Astrocyte (in vitro differentiated cells and primary cell): ENCODE measurements around the gene RPH3AL. TPM values are rescaled to one million over a fixed set of nuclear protein-coding genes. Genes with fewer than 3 reads are reported as not detected.

Source experiments
- DNase-seq: peaks from one replicate; pipeline ENCODE4 v3.0.0-alpha.2; 2010; ENCODE audit warnings: low read depth
- FAIRE-seq: peaks from 2 replicates; lab custom pipeline; 2011; peaks lifted over from hg19 to GRCh38; lab: Jason Lieb, UNC
- H2AFZ ChIP-seq: 2 replicates; pipeline ENCODE4 v1.6.0; 2012; ENCODE audit warnings: low read depth, low read length, inconsistent platforms
- H3K27ac ChIP-seq: 2 replicates; pipeline ENCODE4 v1.5.1; 2011; ENCODE audit warnings: low read depth, low read length, inconsistent platforms
- H3K27me3 ChIP-seq: 2 replicates; pipeline ENCODE4 v1.6.0; 2011; ENCODE audit warnings: low read length, inconsistent platforms; ENCODE audit not compliant: insufficient read depth
- H3K36me3 ChIP-seq: 2 replicates; pipeline ENCODE4 v1.5.1; 2011; ENCODE audit warnings: low read length, inconsistent platforms; ENCODE audit not compliant: insufficient read depth
- H3K4me1 ChIP-seq: 2 replicates; pipeline ENCODE4 v1.5.1; 2011; ENCODE audit warnings: low read length, inconsistent platforms; ENCODE audit not compliant: insufficient read depth
- H3K4me2 ChIP-seq: 2 replicates; pipeline ENCODE4 v1.6.0; 2012; ENCODE audit warnings: low read length, inconsistent platforms
- H3K4me3 ChIP-seq: 2 replicates; pipeline ENCODE4 v1.5.1; 2011; ENCODE audit warnings: low read depth, mild to moderate bottlenecking, low read length, inconsistent platforms; ENCODE audit not compliant: insufficient read depth
- H3K79me2 ChIP-seq: 2 replicates; pipeline ENCODE4 v1.6.0; 2012; ENCODE audit warnings: mild to moderate bottlenecking, low read length, inconsistent platforms; ENCODE audit not compliant: insufficient read depth
- H3K9ac ChIP-seq: 2 replicates; pipeline ENCODE4 v1.6.0; 2012; ENCODE audit warnings: mild to moderate bottlenecking, low read length, inconsistent platforms
- H3K9me3 ChIP-seq: 2 replicates; pipeline ENCODE4 v1.5.1; 2012; ENCODE audit warnings: low read depth, mild to moderate bottlenecking, low read length, inconsistent platforms; ENCODE audit not compliant: insufficient read depth
- H4K20me1 ChIP-seq: 2 replicates; pipeline ENCODE4 v1.6.0; 2012; ENCODE audit warnings: low read length, inconsistent platforms; ENCODE audit not compliant: insufficient read depth
- H3K27ac Mint-ChIP-seq: one replicate; pipeline ENCODE4 v1.8.0; 2021; ENCODE audit warnings: mild to moderate bottlenecking, mixed read lengths; ENCODE audit not compliant: unreplicated experiment
- H3K27me3 Mint-ChIP-seq: one replicate; pipeline ENCODE4 v1.8.0; 2021; ENCODE audit warnings: low read depth, mixed read lengths; ENCODE audit not compliant: unreplicated experiment
- H3K36me3 Mint-ChIP-seq: one replicate; pipeline ENCODE4 v1.8.0; 2021; ENCODE audit warnings: low read depth, mixed read lengths; ENCODE audit not compliant: unreplicated experiment
- H3K4me1 Mint-ChIP-seq: one replicate; pipeline ENCODE4 v1.8.0; 2021; ENCODE audit warnings: low read depth, mixed read lengths; ENCODE audit not compliant: unreplicated experiment
- H3K4me3 Mint-ChIP-seq: one replicate; pipeline ENCODE4 v1.8.0; 2021; ENCODE audit warnings: mild to moderate bottlenecking, moderate library complexity, mixed read lengths; ENCODE audit not compliant: unreplicated experiment
- H3K9me3 Mint-ChIP-seq: one replicate; pipeline ENCODE4 v1.8.0; 2021; ENCODE audit warnings: mild to moderate bottlenecking, mixed read lengths; ENCODE audit not compliant: unreplicated experiment
- CTCF ChIP-seq: IDR thresholded peaks from 2 replicates; pipeline ENCODE4 v1.5.1; 2011; ENCODE audit warnings: low read depth, mild to moderate bottlenecking, inconsistent platforms, low read length, moderate library complexity; ENCODE audit not compliant: insufficient read depth
- EZH2 ChIP-seq: IDR thresholded peaks from 2 replicates; pipeline ENCODE4 v1.6.1; 2012; ENCODE audit warnings: mild to moderate bottlenecking, low read length, inconsistent platforms; ENCODE audit not compliant: insufficient read depth
- total RNA-seq: library from RNA; stranded (reverse); gene quantifications from 2 replicates; pipeline ENCODE4 v1.2.1, GENCODE V29; 2021

Gene RPH3AL
- total RNA-seq, 1 donor from 2014 or later: 3.7 TPM

DNA sequence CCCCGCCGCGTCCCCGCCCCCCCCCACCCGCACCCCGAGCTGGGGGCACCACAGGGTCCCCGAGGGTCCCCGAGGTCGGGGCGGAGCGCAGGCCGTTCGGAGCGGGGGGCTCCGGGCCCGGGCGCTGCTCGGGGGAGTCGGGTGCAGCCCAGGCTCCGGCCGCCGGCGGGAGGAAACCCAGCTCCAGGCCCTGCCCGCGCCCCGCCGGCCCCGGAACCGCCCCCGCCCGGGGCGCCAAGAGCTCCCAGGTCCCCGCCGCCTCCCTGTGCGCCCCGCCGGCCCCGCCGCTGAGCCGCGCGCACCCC is 33.2 kb upstream of the RPH3AL start:
- no peak for FAIRE-seq
- TF ChIP-seq CTCF (no peak), EZH2 (no peak)
- Histone ChIP-seq H3K9ac (no peak overlapping the region), H3K9me3 (no peaks in the 10 kb centered on the region), H3K4me1 (peaks cover 8% of the 10 kb centered on the region), H3K79me2 (no peaks in the 10 kb centered on the region), H3K27me3 (peaks cover 16% of the 10 kb centered on the region), H3K27ac (no peak overlapping the region), H2AFZ (no peak overlapping the region), H3K4me2 (peak overlapping the region; percentile 54), H3K36me3 (no peaks in the 10 kb centered on the region), H4K20me1 (peaks cover 9% of the 10 kb centered on the region), H3K4me3 (no peak overlapping the region)
- Mint-ChIP-seq H3K4me1 (peaks cover 15% of the 10 kb centered on the region), H3K9me3 (peaks cover 6% of the 10 kb centered on the region), H3K4me3 (no peak overlapping the region), H3K27me3 (peaks cover 36% of the 10 kb centered on the region), H3K36me3 (no peaks in the 10 kb centered on the region), H3K27ac (no peak overlapping the region)
- no peak for DNase-seq

DNA sequence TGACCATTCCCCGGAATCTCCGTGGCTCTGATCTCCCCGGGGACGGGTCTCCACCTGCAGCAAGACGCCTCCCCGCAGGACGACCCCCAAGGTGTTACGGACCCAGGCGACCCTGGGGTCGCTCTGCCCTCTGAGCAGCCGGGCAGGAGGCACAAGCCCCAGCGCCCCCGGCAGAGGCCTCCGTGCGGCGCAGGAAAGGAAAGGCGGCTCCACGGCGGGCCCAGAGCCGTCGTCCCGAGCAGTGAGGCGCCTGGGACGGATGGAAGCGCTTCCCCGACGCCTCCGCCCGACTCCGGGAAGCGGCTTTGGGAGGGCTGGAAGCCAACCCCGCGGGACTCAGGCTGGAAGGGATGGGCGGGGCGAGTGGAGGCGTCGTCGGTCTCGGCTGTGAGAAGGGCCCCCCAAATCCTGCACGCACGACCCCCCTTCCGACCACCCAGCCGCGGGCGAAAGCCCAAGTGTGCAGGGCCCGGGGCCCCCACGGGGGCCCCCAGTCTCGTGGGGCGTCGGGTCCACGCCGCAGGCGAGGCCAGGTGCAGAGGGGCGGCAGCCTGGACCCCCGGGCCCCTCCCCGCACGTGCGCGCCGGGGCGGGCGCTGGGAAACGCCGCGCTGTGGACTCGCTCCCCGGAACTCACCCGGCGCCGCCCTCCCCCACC is 32.7 kb upstream of the RPH3AL start:
- H3K9ac ChIP-seq: no peak overlapping the region
- H3K27me3 ChIP-seq: peaks cover 16% of the 10 kb centered on the region
- H3K79me2 ChIP-seq: no peaks in the 10 kb centered on the region
- peak overlapping the region; percentile 34 for H3K4me3 Mint-ChIP-seq
- peaks cover 6% of the 10 kb centered on the region for H3K9me3 Mint-ChIP-seq
- H3K4me3 ChIP-seq: peak overlapping the region; percentile 17
- H3K4me2 ChIP-seq: peak overlapping the region; percentile 74
- H4K20me1 ChIP-seq: peaks cover 9% of the 10 kb centered on the region
- no peak overlapping the region for H3K27ac Mint-ChIP-seq
- TF ChIP-seq EZH2: peak; percentile 57
- TF ChIP-seq CTCF: no peak
- FAIRE-seq: no peak
- H3K4me1 Mint-ChIP-seq: peaks cover 15% of the 10 kb centered on the region
- H3K4me1 ChIP-seq: peaks cover 8% of the 10 kb centered on the region
- no peaks in the 10 kb centered on the region for H3K36me3 ChIP-seq
- no peak overlapping the region for H3K27ac ChIP-seq
- H3K27me3 Mint-ChIP-seq: peaks cover 36% of the 10 kb centered on the region
- H3K36me3 Mint-ChIP-seq: no peaks in the 10 kb centered on the region
- H3K9me3 ChIP-seq: no peaks in the 10 kb centered on the region
- H2AFZ ChIP-seq: peak overlapping the region; percentile 52
- DNase-seq: no peak

- Histone ChIP-seq H3K4me1 (peaks cover 8% of the 10 kb centered on the region), H3K36me3 (no peaks in the 10 kb centered on the region), H3K79me2 (no peaks in the 10 kb centered on the region), H3K4me3 (no peak overlapping the region), H3K9me3 (no peaks in the 10 kb centered on the region), H3K4me2 (peak overlapping the region; percentile 74), H3K9ac (no peak overlapping the region), H3K27me3 (peaks cover 16% of the 10 kb centered on the region), H3K27ac (no peak overlapping the region), H2AFZ (no peak overlapping the region), H4K20me1 (peaks cover 9% of the 10 kb centered on the region)
- no peak for DNase-seq
- Mint-ChIP-seq H3K4me1 (peaks cover 15% of the 10 kb centered on the region), H3K36me3 (no peaks in the 10 kb centered on the region), H3K9me3 (peaks cover 6% of the 10 kb centered on the region), H3K27me3 (peaks cover 35% of the 10 kb centered on the region), H3K27ac (no peak overlapping the region), H3K4me3 (peak overlapping the region; percentile 40)
- FAIRE-seq: no peak
- TF ChIP-seq EZH2 (no peak), CTCF (no peak)
Measured at GRCh38 chr17:384622-385177, 32.1 kb upstream of the RPH3AL start.
